Fibroblast of lung (primary cell): ENCODE data around the gene SPACA7.

Source experiments
- EZH2 ChIP-seq: IDR thresholded peaks from 2 replicates; pipeline ENCODE4 v1.5.1; 2012; ENCODE audit warnings: low read length, control low read depth, mild to moderate bottlenecking; ENCODE audit errors: missing control alignments
- TF ChIP-seq, protein P1 (sequence below), 2 donors: IDR thresholded peaks in 1 of 2; conservative IDR thresholded peaks in 1 of 2; 1 replicate in 1 of 2; 2 replicates in 1 of 2; pipeline ENCODE4 v1.5.1; 2011 to 2012; ENCODE audit warnings: low read length in 2 of 2, control low read depth in 1 of 2, inconsistent platforms in 1 of 2, low read depth in 1 of 2, mild to moderate bottlenecking in 1 of 2

DNA sequence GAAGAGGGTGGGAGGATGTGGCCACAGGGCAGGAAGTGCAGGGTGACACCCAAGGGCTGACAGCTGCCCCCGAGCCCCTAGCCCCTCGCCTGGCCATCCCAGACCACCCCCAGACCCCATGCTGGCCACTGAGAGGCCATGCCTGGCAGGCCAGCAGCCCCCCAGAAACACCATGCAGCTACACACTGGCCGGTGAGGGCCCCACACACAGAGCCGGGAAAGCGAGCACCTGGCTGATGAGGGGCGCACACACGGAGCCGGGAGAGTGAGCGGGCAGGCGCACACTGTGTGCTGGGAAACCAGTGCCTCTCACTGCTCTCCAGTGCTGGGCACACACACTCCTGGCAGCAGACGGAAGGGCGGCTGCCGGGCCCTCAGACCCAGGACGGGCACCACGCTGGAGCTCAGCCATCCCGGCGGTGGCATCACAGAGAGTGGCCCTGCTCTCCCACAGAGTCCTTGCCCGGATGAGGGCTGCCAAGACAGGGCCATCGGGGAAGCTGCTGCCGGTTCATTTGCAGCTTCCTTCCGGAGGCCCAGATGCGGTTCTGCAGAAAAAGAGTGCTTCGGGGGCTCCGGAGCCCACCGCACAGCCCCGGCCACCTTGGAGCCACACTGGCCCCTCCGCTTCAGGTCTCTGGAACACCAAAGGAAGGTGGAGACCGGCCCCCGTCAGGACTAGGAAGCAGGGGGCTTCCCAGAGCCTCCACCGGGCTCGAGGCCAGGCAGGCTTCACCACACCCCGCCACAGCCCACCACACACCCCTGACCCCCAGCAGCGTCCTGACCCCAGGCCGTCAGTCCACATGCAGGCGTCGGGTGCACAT, 76.4 kb downstream of the SPACA7 start:
- TF ChIP-seq, protein P1, sequence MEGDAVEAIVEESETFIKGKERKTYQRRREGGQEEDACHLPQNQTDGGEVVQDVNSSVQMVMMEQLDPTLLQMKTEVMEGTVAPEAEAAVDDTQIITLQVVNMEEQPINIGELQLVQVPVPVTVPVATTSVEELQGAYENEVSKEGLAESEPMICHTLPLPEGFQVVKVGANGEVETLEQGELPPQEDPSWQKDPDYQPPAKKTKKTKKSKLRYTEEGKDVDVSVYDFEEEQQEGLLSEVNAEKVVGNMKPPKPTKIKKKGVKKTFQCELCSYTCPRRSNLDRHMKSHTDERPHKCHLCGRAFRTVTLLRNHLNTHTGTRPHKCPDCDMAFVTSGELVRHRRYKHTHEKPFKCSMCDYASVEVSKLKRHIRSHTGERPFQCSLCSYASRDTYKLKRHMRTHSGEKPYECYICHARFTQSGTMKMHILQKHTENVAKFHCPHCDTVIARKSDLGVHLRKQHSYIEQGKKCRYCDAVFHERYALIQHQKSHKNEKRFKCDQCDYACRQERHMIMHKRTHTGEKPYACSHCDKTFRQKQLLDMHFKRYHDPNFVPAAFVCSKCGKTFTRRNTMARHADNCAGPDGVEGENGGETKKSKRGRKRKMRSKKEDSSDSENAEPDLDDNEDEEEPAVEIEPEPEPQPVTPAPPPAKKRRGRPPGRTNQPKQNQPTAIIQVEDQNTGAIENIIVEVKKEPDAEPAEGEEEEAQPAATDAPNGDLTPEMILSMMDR (conservative IDR thresholded peaks at IDR 0.05 in 1 of 2, IDR thresholded peaks at IDR 0.05 in 1 of 2; ENCODE audit: low read depth in 1 of 2, low read length in 2 of 2) = no peak
- no peak for TF ChIP-seq EZH2
